ENCODE results near the gene TEAD4. TPM values are rescaled to one million over a fixed set of nuclear protein-coding genes. Genes with fewer than 3 reads are reported as not detected.
A peak's percentile ranks its signal among the peaks of the same experiment; 100 is the strongest.

Gene TEAD4
- total RNA-seq, 1 experiment from 2014 or later: 96.2 TPM

- H3K27ac Mint-ChIP-seq (ENCODE audit: unreplicated experiment): peak overlapping the region; percentile 2
- DNase-seq: no peak
- H3K36me3 Mint-ChIP-seq (ENCODE audit: insufficient read depth, unreplicated experiment): peaks cover 81% of the 10 kb centered on the region
- ChIA-PET CTCF (no interaction called here), POLR2A (no interaction called here)
- H3K4me3 ChIP-seq (ENCODE audit: low read depth, low read length): no peak overlapping the region
- no peaks in the 10 kb centered on the region for H3K4me1 ChIP-seq
- no peak overlapping the region for H3K4me3 Mint-ChIP-seq (ENCODE audit: unreplicated experiment)
- H3K9me3 ChIP-seq: no peaks in the 10 kb centered on the region
- TF ChIP-seq CTCF (IDR thresholded peaks at IDR 0.05; ENCODE audit: insufficient read depth in 1 of 2, low read depth in 1 of 2, low read length in 1 of 2, severe bottlenecking in 1 of 2, unreplicated experiment in 1 of 2): no peak
- no TSS peak for BruUV-seq (replicated peaks)
- H3K4me1 Mint-ChIP-seq (ENCODE audit: low read depth, unreplicated experiment): no peaks in the 10 kb centered on the region
- H3K27me3 ChIP-seq (replicated peaks; ENCODE audit: control insufficient read depth, insufficient read depth, low read length): no peaks in the 10 kb centered on the region
- no peaks in the 10 kb centered on the region; the same call in 1 of the 2 replicates for H3K36me3 ChIP-seq (ENCODE audit: control insufficient read depth, insufficient read depth, low read length)
- H3K9me3 Mint-ChIP-seq (ENCODE audit: unreplicated experiment): no peaks in the 10 kb centered on the region
- intact Hi-C loops (cut with micrococcal nuclease; ENCODE audit: unreplicated experiment): no loop called here
- no peaks in the 10 kb centered on the region for H3K27me3 Mint-ChIP-seq (ENCODE audit: insufficient read depth, unreplicated experiment)
These were observed 59.9 kb downstream of the TEAD4 start for GRCh38 chr12:3019005-3019680.

GRCh38 chr12:3020399-3020798 is 61.2 kb downstream of the TEAD4 start:
- H3K36me3 ChIP-seq (ENCODE audit: control insufficient read depth, insufficient read depth, low read length): no peaks in the 10 kb centered on the region; the same call in 1 of the 2 replicates
- DNase-seq: no peak
- no peaks in the 10 kb centered on the region for H3K9me3 ChIP-seq
- Mint-ChIP-seq H3K27me3 (ENCODE audit: insufficient read depth, unreplicated experiment) (no peaks in the 10 kb centered on the region), H3K4me1 (ENCODE audit: low read depth, unreplicated experiment) (no peaks in the 10 kb centered on the region), H3K4me3 (ENCODE audit: unreplicated experiment) (no peak overlapping the region), H3K27ac (ENCODE audit: unreplicated experiment) (no peak overlapping the region), H3K9me3 (ENCODE audit: unreplicated experiment) (no peaks in the 10 kb centered on the region), H3K36me3 (ENCODE audit: insufficient read depth, unreplicated experiment) (peaks cover 83% of the 10 kb centered on the region)
- no peaks in the 10 kb centered on the region for H3K4me1 ChIP-seq
- no peak for TF ChIP-seq CTCF (IDR thresholded peaks at IDR 0.05; ENCODE audit: insufficient read depth in 1 of 2, low read depth in 1 of 2, low read length in 1 of 2, severe bottlenecking in 1 of 2, unreplicated experiment in 1 of 2)
- CTCF ChIA-PET: no interaction called here
- intact Hi-C loops (cut with micrococcal nuclease; ENCODE audit: unreplicated experiment): no loop called here
- H3K27me3 ChIP-seq (replicated peaks; ENCODE audit: control insufficient read depth, insufficient read depth, low read length): no peaks in the 10 kb centered on the region
- BruUV-seq (replicated peaks): no TSS peak
- no peak overlapping the region for H3K4me3 ChIP-seq (ENCODE audit: low read depth, low read length)
- POLR2A ChIA-PET: no interaction called here

DNA sequence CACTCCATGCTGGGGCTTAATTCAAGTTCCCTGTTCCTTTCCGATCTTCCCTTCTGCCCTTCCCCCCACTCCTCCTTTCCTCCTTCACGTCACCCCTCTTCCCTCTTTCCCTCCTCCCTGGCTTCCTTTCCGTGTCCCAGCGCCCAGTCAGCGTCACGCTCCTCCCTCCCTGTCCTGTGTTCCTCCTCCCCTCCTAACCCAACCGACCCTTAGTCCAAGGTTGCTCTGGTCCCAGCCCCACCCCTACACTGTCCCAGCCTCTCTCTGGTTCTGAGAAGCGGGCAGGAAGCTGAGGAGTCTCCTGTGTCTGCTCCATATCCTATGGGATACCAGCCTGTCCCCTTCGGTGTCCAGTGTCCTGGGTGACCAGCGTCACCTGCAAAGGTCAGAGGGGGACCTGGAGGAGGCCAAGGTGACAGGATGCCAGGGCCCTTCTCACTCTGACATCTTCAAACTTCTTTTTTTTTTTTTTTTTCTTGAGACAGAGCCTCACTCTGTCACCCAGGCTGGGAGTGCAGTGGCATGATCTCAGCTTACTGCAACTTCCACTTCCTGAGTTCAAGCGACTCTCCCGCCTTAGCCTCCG is 61.7 kb downstream of the TEAD4 start:
- no peaks in the 10 kb centered on the region for H3K9me3 ChIP-seq
- Mint-ChIP-seq H3K9me3 (ENCODE audit: unreplicated experiment) (no peaks in the 10 kb centered on the region), H3K36me3 (ENCODE audit: insufficient read depth, unreplicated experiment) (peaks cover 83% of the 10 kb centered on the region), H3K27me3 (ENCODE audit: insufficient read depth, unreplicated experiment) (no peaks in the 10 kb centered on the region), H3K27ac (ENCODE audit: unreplicated experiment) (peak overlapping the region; percentile 46), H3K4me3 (ENCODE audit: unreplicated experiment) (no peak overlapping the region), H3K4me1 (ENCODE audit: low read depth, unreplicated experiment) (no peaks in the 10 kb centered on the region)
- H3K27me3 ChIP-seq (replicated peaks; ENCODE audit: control insufficient read depth, insufficient read depth, low read length): no peaks in the 10 kb centered on the region
- H3K4me3 ChIP-seq (ENCODE audit: low read depth, low read length): no peak overlapping the region
- intact Hi-C loops (cut with micrococcal nuclease; ENCODE audit: unreplicated experiment): no loop called here
- BruUV-seq (replicated peaks): no TSS peak
- POLR2A ChIA-PET: no interaction called here
- H3K36me3 ChIP-seq (ENCODE audit: control insufficient read depth, insufficient read depth, low read length): no peaks in the 10 kb centered on the region; the same call in 1 of the 2 replicates
- no peaks in the 10 kb centered on the region for H3K4me1 ChIP-seq
- DNase-seq: no peak
- no peak for TF ChIP-seq CTCF (IDR thresholded peaks at IDR 0.05; ENCODE audit: insufficient read depth in 1 of 2, low read depth in 1 of 2, low read length in 1 of 2, severe bottlenecking in 1 of 2, unreplicated experiment in 1 of 2)
- CTCF ChIA-PET: no interaction called here
